K562 (cell line): ENCODE results near the gene CHRDL2. TPM values are rescaled to one million over a fixed set of nuclear protein-coding genes. Genes with fewer than 3 reads are reported as not detected.

Source experiments
- ATAC-seq: fragments of 200-7000 bp; cut with Tn5 transposase; 3 replicates; pipeline ENCODE4 v1.9.1; 2020; ENCODE audit warnings: moderate library complexity
- BruUV-seq: library from RNA; stranded (reverse); fragments of 400-500 nt; replicated peaks from 2 replicates; lab custom pipeline; 2021; lab: Mats Ljungman, UMichigan
- CTCF ChIA-PET: fragments of 300-600 bp; formaldehyde crosslinking; extraction: SDS; loops from one replicate; lab custom pipeline; 2021; ENCODE audit warnings: low intra/inter-chr PET ratio; lab: Yijun Ruan, JAX
- POLR2A ChIA-PET: fragments of 300-600, 350-650 bp; sonication (Branson Sonifier 250); formaldehyde crosslinking; extraction: SDS; loops from one replicate; lab custom pipeline; 2021; ENCODE audit warnings: antibody characterized with exemption, inconsistent platforms; lab: Yijun Ruan, JAX
- DNase-seq, 4 experiments: peaks; one replicate each; pipeline versions ENCODE4 v3.0.0 to v3.0.0-alpha.2; 2011 to 2018; ENCODE audit warnings: low spot score in 3 of 4, mixed read lengths in 3 of 4; ENCODE audit errors: extremely low read depth in 1 of 4
- FAIRE-seq: peaks from 2 replicates; lab custom pipeline; 2011; peaks lifted over from hg19 to GRCh38; lab: Jason Lieb, UNC
- H2AFZ ChIP-seq: 2 replicates; pipeline ENCODE4 v1.6.0; 2011; ENCODE audit warnings: low read depth, low read length, control low read depth, inconsistent platforms
- H3K27ac ChIP-seq: fragments of 200-600 bp; 3 replicates; pipeline ENCODE4 v1.8.0; 2011; ENCODE audit warnings: low read depth, mild to moderate bottlenecking, control low read depth, inconsistent platforms, low read length, moderate library complexity, mixed read lengths; ENCODE audit errors: extremely low read depth
- H3K27me3 ChIP-seq, 2 experiments: fragments of 300-600 bp in 1 of 2; 2 replicates in 1 of 2; 3 replicates in 1 of 2; pipeline versions ENCODE4 v1.6.0 to v1.8.0; 2011; ENCODE audit warnings: inconsistent platforms in 2 of 2, low read length in 2 of 2, mild to moderate bottlenecking in 1 of 2, mixed read lengths in 1 of 2, moderate library complexity in 1 of 2; ENCODE audit not compliant: control insufficient read depth in 2 of 2, insufficient read depth in 2 of 2
- H3K36me3 ChIP-seq: fragments of 300-600 bp; 3 replicates; pipeline ENCODE4 v1.8.0; 2011; ENCODE audit warnings: mild to moderate bottlenecking, low read length, inconsistent platforms; ENCODE audit not compliant: control insufficient read depth, insufficient read depth
- H3K4me1 ChIP-seq, 2 experiments: fragments of 200-600 bp in 1 of 2; replicated peaks in 1 of 2; 2 replicates in 1 of 2; 3 replicates in 1 of 2; pipeline versions ENCODE4 v1.5.1 to v1.8.0; 2011; ENCODE audit warnings: inconsistent platforms in 2 of 2, low read length in 2 of 2, mild to moderate bottlenecking in 1 of 2, mixed read lengths in 1 of 2, moderate library complexity in 1 of 2; ENCODE audit not compliant: control insufficient read depth in 2 of 2, insufficient read depth in 2 of 2
- H3K4me2 ChIP-seq: 2 replicates; pipeline ENCODE4 v1.6.1; 2011; ENCODE audit warnings: low read length, control low read depth, inconsistent platforms, mixed read lengths; ENCODE audit not compliant: insufficient read depth
- H3K4me3 ChIP-seq: fragments of 200-600 bp; sonication (generic), shearing (Covaris generic); 2 replicates; pipeline ENCODE4 v1.5.1; 2016; ENCODE audit warnings: control low read depth, inconsistent platforms
- H3K79me2 ChIP-seq: fragments of 200-600 bp; 3 replicates; pipeline ENCODE4 v1.8.0; 2011; ENCODE audit warnings: low read length, inconsistent platforms; ENCODE audit not compliant: control insufficient read depth, insufficient read depth
- H3K9ac ChIP-seq, 2 experiments: 2 replicates each; pipeline versions ENCODE4 v1.6.0 to v1.6.1; 2011; ENCODE audit warnings: low read depth in 2 of 2, low read length in 2 of 2, control low read depth in 1 of 2, inconsistent platforms in 1 of 2, mild to moderate bottlenecking in 1 of 2, mixed read lengths in 1 of 2; ENCODE audit not compliant: insufficient read depth in 1 of 2
- H3K9me1 ChIP-seq: one replicate; pipeline ENCODE4 v1.6.0; 2011; ENCODE audit warnings: inconsistent platforms, mild to moderate bottlenecking, low read length, moderate library complexity; ENCODE audit not compliant: control insufficient read depth, insufficient read depth
- H3K9me3 ChIP-seq: replicated peaks from 2 replicates; pipeline ENCODE4 v1.5.1; 2011; ENCODE audit warnings: low read depth, low read length, inconsistent platforms; ENCODE audit not compliant: control insufficient read depth, insufficient read depth
- H4K20me1 ChIP-seq: replicated peaks from 2 replicates; pipeline ENCODE4 v1.6.1; 2011; ENCODE audit warnings: low read length, inconsistent platforms, mixed read lengths; ENCODE audit not compliant: control insufficient read depth, insufficient read depth
- MCM3 ChIP-seq: fragments of 450-650 bp; IDR thresholded peaks from 2 replicates; pipeline ENCODE4 v1.6.1; 2016
- ZNF324 ChIP-seq: fragments of 250-450 bp; sonication (Bioruptor Pico); IDR thresholded peaks from 2 replicates; pipeline ENCODE4 v1.4.0; 2020; ENCODE audit warnings: mild to moderate bottlenecking
- in situ Hi-C: fragments of 300-500 bp; cut with MboI; formaldehyde crosslinking; loops from 4 replicates; pipeline ENCODE4 v1.15.0; 2018; ENCODE audit warnings: inconsistent platforms, mixed read lengths
- intact Hi-C: fragments of 100-400 bp; cut with micrococcal nuclease; formaldehyde crosslinking; loops from 2 replicates; pipeline ENCODE4 v1.14.2; 2022
- polyA plus RNA-seq, 8 experiments: library from polyadenylated mRNA; depleted of rRNA in 4 of 8; stranded (reverse) in 5 of 8; unstranded in 3 of 8; fragments of >200 nt; fragmentation: Nextera tagmentation in 2 of 8; fragmentation: Illumina TruSeq in 1 of 8; extraction: Ambion mirVana in 2 of 8; extraction: Trizol in 1 of 8; gene quantifications; 2 replicates each; pipeline versions ENCODE4 v1.2.1 to v1.2.3, GENCODE V29; 2011 to 2014; ENCODE audit warnings: inconsistent platforms in 1 of 8, missing spikeins in 1 of 8
- total RNA-seq, 7 experiments: library from RNA; depleted of rRNA in 6 of 7; stranded (reverse); fragments of >200 nt in 6 of 7; fragmentation: Illumina TruSeq in 2 of 7; extraction: Trizol in 2 of 7; gene quantifications; 2 replicates each; pipeline versions ENCODE4 v1.2.1 to v1.2.3, GENCODE V29; 2011 to 2021; ENCODE audit warnings: low replicate concordance in 1 of 7
- TF ChIP-seq, protein P1 (sequence below): fragments of 450-650 bp; IDR thresholded peaks from 2 replicates; pipeline ENCODE4 v1.6.1; 2018; ENCODE audit not compliant: partially characterized antibody

The CHRDL2 gene
- total and polyA plus RNA-seq, 9 of the 15 experiments (the other 6 are each of a cell fraction or from before 2014, with no cell fraction given) = not detected

DNA sequence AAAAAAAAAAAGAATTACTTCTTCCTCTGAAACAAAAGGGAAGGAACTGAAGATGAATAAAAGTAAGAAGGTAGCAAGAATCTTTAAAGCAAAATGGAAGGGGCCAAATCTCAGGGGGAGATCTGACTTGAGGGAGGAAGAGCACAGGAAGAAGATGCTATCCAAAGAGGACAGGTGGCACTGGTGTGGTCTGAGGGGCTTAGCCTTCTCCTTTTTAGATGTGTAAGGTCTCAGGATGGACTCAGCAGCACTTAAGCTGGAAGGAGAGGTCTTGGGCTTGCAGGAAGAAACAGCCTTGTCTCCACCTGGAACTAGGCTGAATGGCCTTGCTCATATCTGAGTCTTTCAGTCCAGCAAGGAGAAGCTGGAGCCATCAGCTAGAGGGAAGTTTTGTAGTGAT lies 12.4 kb upstream of the CHRDL2 start:
- Histone ChIP-seq H3K9me1 (no peaks in the 10 kb centered on the region), H2AFZ (no peak overlapping the region), H3K27ac (no peak overlapping the region), H3K9ac (no peak overlapping the region)
- POLR2A ChIA-PET = interaction anchor here (1.2 kb wide), 1 partner anchor 514 kb away, joined by 3 read pairs; no protein-coding TSS in a partner anchor
- intact Hi-C loops = no loop called here
- TF ChIP-seq MCM3 (0 out of 2 replicates have a peak, but pooled peaks have one; percentile 26), ZNF324 (CRISPR knock-in tag) (no peak)
- TF ChIP-seq, protein P1, sequence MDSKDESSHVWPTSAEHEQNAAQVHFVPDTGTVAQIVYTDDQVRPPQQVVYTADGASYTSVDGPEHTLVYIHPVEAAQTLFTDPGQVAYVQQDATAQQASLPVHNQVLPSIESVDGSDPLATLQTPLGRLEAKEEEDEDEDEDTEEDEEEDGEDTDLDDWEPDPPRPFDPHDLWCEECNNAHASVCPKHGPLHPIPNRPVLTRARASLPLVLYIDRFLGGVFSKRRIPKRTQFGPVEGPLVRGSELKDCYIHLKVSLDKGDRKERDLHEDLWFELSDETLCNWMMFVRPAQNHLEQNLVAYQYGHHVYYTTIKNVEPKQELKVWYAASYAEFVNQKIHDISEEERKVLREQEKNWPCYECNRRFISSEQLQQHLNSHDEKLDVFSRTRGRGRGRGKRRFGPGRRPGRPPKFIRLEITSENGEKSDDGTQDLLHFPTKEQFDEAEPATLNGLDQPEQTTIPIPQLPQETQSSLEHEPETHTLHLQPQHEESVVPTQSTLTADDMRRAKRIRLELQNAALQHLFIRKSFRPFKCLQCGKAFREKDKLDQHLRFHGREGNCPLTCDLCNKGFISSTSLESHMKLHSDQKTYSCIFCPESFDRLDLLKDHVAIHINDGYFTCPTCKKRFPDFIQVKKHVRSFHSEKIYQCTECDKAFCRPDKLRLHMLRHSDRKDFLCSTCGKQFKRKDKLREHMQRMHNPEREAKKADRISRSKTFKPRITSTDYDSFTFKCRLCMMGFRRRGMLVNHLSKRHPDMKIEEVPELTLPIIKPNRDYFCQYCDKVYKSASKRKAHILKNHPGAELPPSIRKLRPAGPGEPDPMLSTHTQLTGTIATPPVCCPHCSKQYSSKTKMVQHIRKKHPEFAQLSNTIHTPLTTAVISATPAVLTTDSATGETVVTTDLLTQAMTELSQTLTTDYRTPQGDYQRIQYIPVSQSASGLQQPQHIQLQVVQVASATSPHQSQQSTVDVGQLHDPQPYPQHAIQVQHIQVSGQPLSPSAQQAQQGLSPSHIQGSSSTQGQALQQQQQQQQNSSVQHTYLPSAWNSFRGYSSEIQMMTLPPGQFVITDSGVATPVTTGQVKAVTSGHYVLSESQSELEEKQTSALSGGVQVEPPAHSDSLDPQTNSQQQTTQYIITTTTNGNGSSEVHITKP = peak; percentile 90
- TF ChIP-seq, all 486 proteins: peak for 2
- no peak overlapping the region for H3K4me2 ChIP-seq
- H3K4me3 ChIP-seq = no peak overlapping the region
- H3K9me3 ChIP-seq = no peaks in the 10 kb centered on the region
- peaks cover 3% of the 10 kb centered on the region; the same call in 2 of the 3 replicates for H3K79me2 ChIP-seq
- ATAC-seq (no peak), FAIRE-seq (no peak), DNase-seq (no peak)
- H3K36me3 ChIP-seq = no peaks in the 10 kb centered on the region
- CTCF ChIA-PET = no interaction called here
- H3K27me3 ChIP-seq = no peaks in the 10 kb centered on the region
- no peaks in the 10 kb centered on the region for H4K20me1 ChIP-seq
- H3K4me1 ChIP-seq = peaks cover 5 to 8% of the 10 kb centered on the region in 2 experiments; a peak in 4 of 5 replicates
- in situ Hi-C loops = no loop called here
- no TSS peak for BruUV-seq
